C4-2B (cell line): ENCODE results near the gene PNPLA6.

ENCODE experiments used
- ZFX ChIP-seq: fragments of 450-650 bp; IDR thresholded peaks from 2 replicates; pipeline ENCODE4 v1.6.1; 2017
- TF ChIP-seq, protein P1 (sequence below): fragments of 450-650 bp; conservative IDR thresholded peaks from 2 replicates; pipeline ENCODE4 v1.5.1; 2017; ENCODE audit warnings: mild to moderate bottlenecking

GRCh38 chr19:7534531-7535046 lies 928 bp upstream of the PNPLA6 start:
- TF ChIP-seq, protein P1, sequence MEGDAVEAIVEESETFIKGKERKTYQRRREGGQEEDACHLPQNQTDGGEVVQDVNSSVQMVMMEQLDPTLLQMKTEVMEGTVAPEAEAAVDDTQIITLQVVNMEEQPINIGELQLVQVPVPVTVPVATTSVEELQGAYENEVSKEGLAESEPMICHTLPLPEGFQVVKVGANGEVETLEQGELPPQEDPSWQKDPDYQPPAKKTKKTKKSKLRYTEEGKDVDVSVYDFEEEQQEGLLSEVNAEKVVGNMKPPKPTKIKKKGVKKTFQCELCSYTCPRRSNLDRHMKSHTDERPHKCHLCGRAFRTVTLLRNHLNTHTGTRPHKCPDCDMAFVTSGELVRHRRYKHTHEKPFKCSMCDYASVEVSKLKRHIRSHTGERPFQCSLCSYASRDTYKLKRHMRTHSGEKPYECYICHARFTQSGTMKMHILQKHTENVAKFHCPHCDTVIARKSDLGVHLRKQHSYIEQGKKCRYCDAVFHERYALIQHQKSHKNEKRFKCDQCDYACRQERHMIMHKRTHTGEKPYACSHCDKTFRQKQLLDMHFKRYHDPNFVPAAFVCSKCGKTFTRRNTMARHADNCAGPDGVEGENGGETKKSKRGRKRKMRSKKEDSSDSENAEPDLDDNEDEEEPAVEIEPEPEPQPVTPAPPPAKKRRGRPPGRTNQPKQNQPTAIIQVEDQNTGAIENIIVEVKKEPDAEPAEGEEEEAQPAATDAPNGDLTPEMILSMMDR: no peak
- TF ChIP-seq ZFX: no peak
